HG02763 (cell line): ENCODE results near the gene TMEM181.
"Not testable (repeated sequence)": the region's sequence is repeated elsewhere in the genome, so short reads cannot be mapped to it uniquely, and the experiment has no call there.

Experiments
- ATAC-seq: cut with Tn5 transposase; IDR thresholded peaks from one replicate; pipeline ENCODE4 v1.9.1; 2021; ENCODE audit warnings: mild to moderate bottlenecking, moderate library complexity; ENCODE audit not compliant: unreplicated experiment

The TMEM181 gene, protein sequence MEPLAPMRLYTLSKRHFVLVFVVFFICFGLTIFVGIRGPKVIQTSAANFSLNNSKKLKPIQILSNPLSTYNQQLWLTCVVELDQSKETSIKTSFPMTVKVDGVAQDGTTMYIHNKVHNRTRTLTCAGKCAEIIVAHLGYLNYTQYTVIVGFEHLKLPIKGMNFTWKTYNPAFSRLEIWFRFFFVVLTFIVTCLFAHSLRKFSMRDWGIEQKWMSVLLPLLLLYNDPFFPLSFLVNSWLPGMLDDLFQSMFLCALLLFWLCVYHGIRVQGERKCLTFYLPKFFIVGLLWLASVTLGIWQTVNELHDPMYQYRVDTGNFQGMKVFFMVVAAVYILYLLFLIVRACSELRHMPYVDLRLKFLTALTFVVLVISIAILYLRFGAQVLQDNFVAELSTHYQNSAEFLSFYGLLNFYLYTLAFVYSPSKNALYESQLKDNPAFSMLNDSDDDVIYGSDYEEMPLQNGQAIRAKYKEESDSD

DNA sequence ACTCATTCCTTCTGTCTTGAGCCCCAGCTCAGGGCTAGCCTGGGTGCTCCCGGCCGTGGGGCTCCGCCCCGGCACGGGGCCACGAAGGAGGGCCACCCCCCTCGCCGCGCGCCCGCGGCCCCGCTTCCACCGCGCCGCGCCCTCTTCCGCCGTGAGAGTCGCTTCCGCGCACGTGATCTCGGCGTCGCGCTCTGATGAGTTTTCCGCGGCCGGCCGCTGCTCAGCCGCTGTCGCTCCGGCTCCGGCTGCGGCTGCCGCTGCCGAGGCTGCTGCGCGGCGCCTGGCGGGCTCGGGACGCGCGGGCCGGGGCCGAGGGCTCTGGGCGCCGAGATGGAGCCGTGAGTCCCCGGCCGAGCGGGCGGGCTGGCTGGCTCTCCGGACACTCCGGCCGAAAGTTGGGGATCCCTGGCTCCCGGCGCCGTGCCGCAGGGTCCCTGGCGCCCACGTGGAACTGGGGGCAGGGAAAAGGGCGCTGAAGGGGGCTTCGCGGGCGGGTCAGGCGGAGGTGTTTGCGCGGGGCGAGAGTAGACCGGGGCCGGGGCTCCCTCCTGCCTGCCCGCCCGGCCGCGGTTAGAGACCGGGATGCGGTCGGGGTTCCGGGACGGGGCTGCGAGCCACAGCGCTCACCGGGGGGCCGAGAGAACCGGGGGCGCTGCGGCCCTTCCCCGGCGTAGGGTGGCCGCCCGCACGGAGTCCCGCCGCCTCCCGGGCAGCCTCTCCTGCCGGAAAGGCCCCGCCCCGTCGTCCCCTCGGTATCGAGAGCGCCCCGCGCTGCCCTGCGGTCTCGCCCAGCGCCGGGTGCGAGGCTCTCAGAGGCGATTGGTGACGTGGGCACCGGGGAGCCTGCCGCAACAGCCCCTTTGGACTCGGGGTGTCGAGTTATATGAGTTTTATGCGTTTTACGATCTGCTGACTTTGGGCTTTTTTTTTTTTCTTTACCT lies at the start of gene TMEM181:
TMEM181 (plus strand) TSS at position 197 of the 941 bp plus-strand sequence; CDS start at position 331, 134 bp downstream.
- peak; percentile 88 for ATAC-seq

DNA sequence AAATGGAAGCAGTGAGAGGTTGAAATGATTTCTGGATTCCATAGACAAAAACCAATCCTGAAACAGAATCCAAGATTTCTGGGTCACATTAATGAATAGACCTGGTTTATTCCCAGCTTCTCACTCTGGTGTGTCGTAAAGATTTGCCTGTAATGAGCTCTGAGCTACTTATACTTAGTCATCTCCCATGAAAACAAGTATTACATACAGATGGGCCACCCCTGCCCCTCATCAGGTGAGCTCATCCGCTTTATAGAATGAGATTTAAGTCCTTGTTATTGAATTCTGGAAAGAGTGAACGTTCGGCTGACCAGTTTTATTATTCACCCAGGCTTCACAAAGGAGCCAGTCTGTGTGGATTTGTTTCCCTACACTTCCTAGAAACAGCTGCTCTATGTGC lies 47.1 kb upstream of the TMEM181 start:
- ATAC-seq: no peak

DNA sequence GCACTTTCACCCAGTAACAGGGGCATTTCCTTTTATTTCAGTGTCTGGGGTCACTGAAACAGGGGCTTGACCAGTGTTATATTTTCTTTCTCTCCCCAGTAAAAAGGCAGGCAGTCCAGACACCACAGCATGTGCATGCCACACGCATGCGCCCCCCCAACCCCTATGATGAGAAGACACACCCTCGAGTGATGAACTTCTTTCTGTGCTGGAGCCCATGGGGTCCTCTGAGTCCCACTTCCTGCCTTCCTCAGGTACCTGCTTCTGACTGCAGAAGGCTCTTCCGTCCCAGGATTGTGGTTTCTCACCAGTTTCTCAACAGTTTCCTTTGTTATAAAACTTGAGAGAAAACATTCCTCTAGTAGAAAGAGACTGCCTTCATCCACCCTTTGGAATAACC lies 45.7 kb upstream of the TMEM181 start:
- no peak for ATAC-seq

DNA sequence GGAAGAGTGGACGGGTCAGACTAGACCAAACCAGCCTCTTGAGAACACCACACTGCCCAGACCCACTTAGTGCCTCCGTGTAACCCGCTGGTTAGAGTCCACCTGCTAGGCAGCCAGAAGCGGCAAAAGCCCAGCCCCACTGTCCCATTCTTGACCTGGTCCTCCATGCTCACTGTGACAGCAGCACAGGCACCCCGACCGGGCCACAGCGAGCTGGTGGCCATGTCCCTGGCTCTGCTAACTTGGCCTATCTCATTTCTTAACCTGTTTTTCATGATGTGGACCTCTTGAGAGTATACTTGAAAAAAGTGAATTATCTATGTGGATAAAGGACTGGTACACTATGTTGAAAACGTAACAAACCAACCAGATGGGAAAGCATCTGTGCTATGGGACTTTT lies 44.9 kb upstream of the TMEM181 start:
- no peak for ATAC-seq

DNA sequence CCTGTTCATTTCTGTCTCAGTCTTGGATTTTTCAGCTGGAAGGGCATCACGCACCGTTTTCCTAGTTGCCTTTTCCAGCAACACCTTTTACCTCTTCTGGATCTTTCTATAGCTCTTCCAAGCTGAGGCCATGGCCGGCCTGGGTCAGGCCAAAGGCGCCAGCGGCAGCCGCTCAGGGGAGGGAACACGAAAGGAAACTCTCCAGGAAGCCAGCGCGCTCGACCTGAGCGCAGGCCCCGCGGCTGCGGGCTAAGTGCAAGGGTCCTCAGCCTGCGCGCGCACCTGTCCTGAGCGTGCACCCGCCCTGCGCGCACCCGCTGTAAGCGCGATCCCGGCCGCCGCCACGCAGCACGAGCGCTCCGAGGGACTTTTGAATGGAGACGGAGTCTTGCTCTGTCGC lies 43.8 kb upstream of the TMEM181 start:
- ATAC-seq: no peak

DNA sequence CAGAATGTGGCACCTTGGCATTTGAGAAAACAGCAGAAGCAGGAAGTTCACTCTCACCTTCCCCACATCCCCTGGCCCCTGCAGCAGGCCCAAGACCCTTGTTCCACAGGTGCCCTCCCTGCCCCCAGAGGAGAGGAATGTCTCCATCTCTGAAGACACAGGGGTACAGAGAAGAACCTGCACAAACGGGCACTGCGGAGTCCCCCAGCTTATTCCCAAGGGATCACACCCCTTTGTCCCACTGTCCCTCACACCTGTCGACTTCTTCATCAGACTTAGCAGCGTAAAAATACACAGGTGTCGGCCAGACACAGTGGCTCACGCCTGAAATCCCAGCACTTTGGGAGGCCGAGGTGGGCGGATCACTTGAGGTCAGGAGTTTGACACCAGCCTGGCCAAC lies 42.9 kb upstream of the TMEM181 start:
- no peak for ATAC-seq

DNA sequence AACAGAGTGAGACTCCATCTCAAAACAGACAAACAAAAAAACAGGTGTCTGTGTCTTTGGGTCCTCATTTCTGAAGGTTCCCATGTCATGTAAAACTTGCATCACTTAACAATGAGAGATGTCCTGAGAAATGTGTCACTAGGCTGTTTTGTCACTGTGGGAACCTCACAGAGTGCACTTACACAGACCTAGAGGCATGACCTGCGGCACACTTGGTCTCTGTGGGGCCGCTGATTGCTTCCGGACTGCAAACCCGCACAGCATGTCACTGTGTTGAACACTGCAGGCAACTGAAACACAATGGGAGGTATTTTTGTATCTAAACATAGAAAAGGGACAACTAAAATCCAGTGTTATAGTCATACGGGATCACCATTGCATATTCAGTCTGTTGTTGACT lies 42.3 kb upstream of the TMEM181 start:
- ATAC-seq: no peak

DNA sequence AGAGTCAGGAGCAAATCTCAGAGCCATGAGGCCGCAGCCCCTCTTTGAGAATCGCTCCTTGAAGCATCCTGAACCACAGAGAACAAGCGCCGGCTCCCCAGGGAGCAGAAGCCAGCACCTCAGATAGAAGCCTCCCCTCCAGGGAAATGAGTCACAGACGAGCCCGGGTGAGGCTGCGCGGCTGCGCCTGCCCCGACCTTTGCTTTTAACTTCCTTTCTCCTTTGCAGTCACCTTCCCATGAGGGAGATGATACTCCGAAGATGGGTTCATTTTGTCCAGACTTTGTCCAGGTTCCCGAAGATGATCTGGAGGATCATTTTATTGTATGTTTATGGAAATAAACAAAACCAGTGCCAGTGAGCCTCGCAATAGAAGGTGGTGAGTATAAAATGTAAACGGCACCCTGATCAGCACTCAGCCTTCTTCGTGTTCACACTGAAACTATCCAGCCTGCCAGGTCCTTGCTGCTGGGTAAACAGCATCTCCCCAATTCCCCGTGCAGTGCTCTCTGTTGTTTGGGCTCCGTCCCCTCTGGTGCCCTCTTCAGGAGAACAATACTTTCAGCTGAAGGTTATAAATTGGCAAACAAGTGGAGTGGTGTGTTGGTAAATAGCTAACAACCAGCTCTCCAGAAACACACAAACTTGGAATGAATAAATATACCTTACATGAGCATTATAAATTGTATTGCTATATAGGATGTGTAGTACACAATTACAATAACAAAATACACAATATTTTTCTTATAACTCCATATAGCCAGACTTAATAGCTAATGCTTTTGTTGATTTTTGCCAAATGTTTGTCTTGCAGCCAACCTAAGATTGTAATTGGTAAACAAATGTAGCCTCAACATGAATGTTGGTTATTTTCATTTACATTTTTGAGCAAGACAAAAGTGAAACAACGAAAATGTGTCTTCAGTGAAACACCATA lies 41.4 kb upstream of the TMEM181 start:
- peak; percentile 73 for ATAC-seq

DNA sequence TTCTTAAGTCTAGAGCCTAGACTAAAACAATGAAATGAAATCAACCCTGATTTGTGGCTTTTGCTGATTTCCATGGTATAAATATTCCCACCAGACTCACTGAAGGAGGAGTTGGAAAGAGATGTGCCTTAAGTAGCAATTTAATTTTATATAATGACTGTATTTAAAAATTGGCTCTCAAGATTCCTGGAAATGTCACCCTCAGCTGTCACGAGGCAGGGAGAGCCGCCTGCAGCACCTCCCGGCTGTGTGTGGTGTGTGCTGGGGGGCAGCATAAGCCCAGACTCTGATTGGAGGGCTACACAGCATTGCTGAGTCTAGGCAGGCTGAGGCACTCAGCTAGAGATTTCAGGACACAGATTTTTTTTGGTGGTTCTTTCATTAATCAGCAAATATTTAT lies 40.6 kb upstream of the TMEM181 start:
- ATAC-seq: no peak

DNA sequence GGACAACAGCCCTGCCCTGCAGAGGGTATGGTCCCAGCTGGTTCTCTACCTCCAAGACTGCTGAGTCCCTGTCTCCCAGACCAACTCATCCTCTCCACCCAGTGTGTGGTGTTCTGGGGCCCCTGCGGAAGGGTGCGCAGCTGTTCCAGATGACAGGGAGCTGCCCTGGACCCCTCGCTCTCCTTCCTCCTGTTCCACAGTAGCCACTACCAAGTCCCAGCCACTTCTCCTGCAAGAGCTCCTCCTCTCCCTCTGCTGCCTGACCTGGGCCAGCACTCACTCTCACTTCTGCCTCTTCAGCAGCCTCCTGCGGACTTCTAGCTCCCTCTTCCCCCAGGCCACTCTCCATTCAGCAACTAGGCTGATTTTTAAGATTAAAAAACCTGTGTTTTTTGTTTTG lies 40.1 kb upstream of the TMEM181 start:
- no peak for ATAC-seq

DNA sequence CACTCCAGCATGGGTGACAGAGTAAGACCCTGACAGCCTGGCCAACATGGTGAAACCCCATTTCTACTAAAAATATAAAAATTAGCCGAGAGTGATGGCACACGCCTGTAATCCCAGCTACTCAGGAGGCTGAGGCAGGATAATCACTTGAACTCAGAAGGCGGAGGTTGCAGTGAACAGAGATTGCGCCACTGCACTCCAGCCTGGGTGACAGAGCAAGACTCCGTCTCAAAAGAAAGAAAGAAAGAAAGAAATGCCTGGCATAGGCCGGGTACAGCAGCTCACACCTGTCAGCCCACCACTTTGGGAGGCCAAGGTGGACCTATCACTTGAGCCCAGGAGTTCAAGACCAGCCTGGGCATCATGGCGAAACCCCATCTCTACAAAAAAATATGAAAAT lies 38.9 kb upstream of the TMEM181 start:
- not testable (repeated sequence) for ATAC-seq

DNA sequence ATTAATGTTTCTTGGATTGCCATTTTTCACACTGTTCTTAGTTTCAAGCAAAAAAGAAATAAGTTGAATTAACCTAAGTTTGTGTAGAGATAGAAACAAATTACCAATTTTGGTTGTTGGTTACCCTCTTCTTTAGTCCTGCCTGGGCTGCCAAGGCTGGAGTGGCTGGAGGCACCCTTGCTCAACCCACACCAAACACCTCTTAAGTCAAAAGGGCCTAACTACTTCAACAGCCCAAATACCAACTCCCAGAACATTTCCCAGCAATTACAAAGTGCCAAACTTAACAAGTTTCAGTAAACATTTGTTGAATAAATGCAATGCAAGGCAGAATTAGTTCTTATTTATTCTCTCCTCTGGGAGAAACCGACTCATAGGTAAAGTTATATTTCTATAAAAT lies 38.1 kb upstream of the TMEM181 start:
- ATAC-seq: no peak

DNA sequence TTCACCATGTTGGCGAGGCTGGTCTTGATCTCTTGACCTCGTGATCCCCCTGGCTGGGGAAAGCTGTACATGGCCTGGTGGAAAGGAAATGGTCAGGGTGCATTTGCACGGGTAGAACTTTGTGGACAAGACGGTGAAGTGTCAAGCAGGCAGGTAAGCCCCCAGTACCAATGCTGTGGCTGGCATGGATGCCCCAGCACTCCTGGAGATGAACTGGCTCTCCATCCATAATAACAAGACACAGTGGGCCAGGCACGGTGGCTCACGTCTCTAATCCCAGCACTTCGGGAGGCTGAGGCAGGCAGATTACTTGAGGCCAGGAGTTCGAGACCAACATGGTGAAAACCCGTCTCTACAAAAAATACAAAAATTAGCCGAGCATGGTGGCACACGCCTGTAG lies 37.3 kb upstream of the TMEM181 start:
- no peak for ATAC-seq

DNA sequence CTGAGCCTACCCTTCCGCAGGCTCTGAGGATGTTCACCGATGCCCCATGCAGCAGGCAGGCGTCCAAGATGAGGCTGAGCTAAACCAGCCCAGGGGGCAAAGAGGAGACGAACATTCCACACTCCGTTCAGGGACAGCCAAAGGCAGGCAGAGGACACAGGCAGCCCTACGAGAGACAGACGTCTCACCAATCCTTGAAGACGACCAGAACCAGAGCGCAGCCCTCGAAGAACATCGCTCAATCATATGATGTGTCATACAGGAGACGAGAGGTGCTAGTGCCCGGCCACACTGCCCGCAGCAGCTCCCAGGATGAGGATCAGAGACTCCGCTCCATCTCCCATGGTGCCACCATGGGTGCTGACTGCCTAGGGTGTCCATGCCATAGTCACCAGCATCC lies 35.6 kb upstream of the TMEM181 start:
- no peak for ATAC-seq

DNA sequence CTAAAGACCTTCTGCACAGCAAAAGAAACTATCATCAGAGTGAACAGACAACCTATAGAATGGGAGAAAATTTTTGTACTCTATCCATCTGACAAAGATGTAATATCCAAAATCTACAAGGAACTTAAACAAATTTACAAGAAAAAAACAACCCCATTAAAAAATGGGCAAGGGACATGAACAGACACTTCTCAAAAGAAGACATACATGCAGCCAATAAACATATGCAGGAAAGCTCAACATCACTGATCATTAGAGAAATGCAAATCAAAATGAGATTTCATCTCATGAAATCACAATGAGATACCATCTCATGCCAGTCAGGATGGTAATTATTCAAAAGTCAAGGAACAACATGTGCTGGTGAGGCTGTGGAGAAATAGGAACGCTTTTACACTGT lies 32.0 kb upstream of the TMEM181 start:
- not testable (repeated sequence) for ATAC-seq

DNA sequence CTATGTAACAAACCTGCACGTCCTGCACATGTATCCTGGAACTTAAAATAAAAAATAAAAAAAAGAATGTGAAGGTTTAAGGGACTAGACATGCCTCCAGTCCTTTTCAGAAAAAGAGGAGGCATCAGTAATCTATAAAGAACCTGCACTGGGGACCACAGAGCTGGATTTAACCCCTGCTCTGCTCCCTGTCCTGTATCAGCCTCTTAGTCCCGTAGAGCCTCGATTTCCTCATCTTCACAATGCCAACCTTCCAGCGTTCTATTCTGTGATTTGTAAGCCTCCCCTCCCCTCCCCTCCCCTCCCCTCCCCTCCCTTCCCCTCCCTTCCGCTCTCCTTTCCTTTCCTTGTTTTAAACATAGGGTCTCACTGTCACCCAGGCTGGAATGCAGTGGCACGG lies 31.1 kb upstream of the TMEM181 start:
- no peak for ATAC-seq

DNA sequence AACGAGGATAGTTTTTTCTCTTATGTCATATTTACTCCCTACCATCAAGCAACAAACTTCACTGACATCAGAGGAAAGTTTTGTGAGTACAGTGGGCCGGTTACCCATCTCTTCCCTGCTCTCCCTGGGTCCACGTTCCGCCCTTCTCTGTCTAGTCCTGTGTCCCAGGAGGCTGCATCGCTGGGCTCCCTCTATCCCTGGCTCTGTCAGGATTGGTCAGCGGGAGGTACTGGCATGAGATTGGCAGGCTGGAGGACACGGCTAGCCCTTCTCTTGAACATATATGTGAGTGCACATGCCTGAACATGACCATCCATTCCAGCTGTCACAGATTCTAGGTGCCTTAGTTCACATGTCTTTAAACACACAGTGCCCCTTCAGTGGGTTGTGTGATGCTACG lies 30.3 kb upstream of the TMEM181 start:
- ATAC-seq: no peak

DNA sequence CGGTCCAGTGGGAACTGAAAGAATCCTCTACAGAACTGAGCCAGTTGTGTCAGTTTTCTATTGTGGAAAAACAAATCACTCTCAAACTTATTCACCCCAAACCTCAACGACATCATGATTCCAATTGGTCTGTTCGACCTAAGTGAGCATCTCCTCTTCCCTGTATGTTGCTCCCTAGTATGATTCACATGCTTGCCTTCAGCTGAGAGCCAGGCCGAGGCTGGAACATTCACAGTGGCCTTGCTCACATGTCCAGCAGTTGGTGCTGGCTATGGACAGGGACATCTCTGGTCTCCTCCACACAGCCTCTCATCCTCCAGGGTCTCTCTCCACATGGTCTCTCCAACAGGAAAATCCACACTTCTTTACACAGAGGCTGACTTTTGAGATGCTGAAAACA lies 28.3 kb upstream of the TMEM181 start:
- no peak for ATAC-seq

DNA sequence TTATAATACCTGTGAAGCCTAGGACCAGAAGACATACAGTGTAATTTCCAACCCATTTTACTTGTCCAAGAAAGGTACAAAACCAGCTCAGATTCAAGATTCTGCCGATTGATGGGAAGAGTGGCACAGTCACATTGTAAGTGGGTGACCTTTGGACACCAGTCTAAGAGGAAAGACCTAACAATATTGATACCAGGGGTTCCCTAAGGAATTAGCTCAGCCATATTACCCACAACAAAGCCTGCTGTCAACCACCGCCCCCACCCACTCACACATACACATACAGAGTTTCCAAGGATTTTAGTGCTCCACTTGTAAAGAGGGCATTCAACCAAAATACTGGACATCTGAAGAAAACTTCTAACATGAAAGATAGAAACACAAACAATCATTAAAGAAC lies 27.9 kb upstream of the TMEM181 start:
- ATAC-seq: no peak

DNA sequence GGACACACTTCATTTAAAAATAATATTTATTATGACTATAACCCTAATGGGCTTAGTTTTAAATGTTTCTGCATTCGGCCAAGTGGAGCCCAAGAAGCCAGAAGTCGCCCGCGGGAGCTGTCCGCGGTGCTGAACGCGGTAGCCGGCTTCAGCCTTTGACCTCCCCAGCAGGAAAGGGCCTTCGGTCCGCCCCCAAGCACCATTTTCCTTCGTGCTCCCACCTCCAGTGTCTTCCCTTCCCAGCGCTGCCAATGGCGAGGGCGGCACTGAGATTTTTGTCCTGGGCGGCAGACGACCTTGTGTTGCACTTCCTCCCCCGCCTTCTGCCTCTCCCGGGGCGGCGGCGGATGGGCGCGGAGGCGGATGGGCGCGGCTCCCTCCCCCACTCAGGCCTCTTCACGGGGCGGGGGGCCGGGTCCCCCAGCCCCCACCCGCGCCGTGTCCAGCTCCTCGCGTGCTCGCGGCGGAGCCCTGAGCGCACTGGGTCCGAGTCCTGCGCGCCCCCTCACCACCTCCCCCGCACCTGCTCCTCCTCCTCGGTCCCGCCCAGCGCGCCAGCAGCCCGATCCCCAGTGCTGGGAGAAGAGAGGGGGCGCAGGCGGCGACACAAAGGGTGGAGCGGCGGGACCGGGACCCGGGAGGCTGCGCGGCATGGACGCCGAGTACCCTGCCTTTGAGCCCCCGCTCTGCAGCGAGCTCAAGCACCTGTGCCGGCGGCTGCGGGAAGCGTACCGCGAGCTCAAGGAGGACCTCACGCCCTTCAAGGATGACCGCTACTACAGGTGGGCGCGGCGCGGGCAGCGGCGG lies 23.6 kb upstream of the TMEM181 start:
- no peak for ATAC-seq
